Measurements from ENCODE around the gene CSF3R.
"Not testable (repeated sequence)": the region's sequence is repeated elsewhere in the genome, so short reads cannot be mapped to it uniquely, and the experiment has no call there.

CSF3R gene

GRCh38 chr1:36481771-36482723 is 666 bp downstream of the CSF3R start:
- no peak for DNase-seq (ENCODE audit: low spot score)

- DNase-seq (ENCODE audit: low spot score), result no peak
Measured at GRCh38 chr1:36481091-36481490, 1.6 kb downstream of the CSF3R start.

GRCh38 chr1:36480161-36480560 is 2.6 kb downstream of the CSF3R start:
- no peak for DNase-seq (ENCODE audit: low spot score)

- DNase-seq (ENCODE audit: low spot score), result no peak
Measured at GRCh38 chr1:36479505-36480051, 3.1 kb downstream of the CSF3R start.

- DNase-seq (ENCODE audit: low spot score), result not testable (repeated sequence)
Measured at GRCh38 chr1:36477615-36478014, 5.1 kb downstream of the CSF3R start.

GRCh38 chr1:36476945-36477344 is 5.8 kb downstream of the CSF3R start:
- DNase-seq (ENCODE audit: low spot score), result no peak

- no peak for DNase-seq (ENCODE audit: low spot score)
Measured at GRCh38 chr1:36475910-36476604, 6.7 kb downstream of the CSF3R start.

- DNase-seq (ENCODE audit: low spot score), result no peak
Measured at GRCh38 chr1:36475341-36475740, 7.4 kb downstream of the CSF3R start.

- DNase-seq (ENCODE audit: low spot score), result no peak
Measured at GRCh38 chr1:36472656-36473055, 10.1 kb downstream of the CSF3R start.

GRCh38 chr1:36471830-36472641 is 10.7 kb downstream of the CSF3R start:
- DNase-seq (ENCODE audit: low spot score), result no peak

- no peak for DNase-seq (ENCODE audit: low spot score)
Measured at GRCh38 chr1:36469163-36469562, 13.6 kb downstream of the CSF3R start.

GRCh38 chr1:36467700-36468455 is 14.8 kb downstream of the CSF3R start:
- DNase-seq (ENCODE audit: low spot score), result no peak

- no peak for DNase-seq (ENCODE audit: low spot score)
Measured at GRCh38 chr1:36467027-36467410, 15.7 kb downstream of the CSF3R start.

GRCh38 chr1:36466370-36467026 is 16.2 kb downstream of the CSF3R start:
- no peak for DNase-seq (ENCODE audit: low spot score)

GRCh38 chr1:36465731-36466369 is 16.9 kb downstream of the CSF3R start:
- no peak for DNase-seq (ENCODE audit: low spot score)

GRCh38 chr1:36464605-36465393 is 17.9 kb downstream of the CSF3R start:
- no peak for DNase-seq (ENCODE audit: low spot score)

- peak; percentile 94 for DNase-seq (ENCODE audit: low spot score)
Measured at GRCh38 chr1:36463803-36464604, 18.7 kb downstream of the CSF3R start, which contains the start of gene MRPS15. MRPS15 (minus strand) TSS chr1:36464384; CDS start chr1:36464275, 109 bp downstream.

- no peak for DNase-seq (ENCODE audit: low spot score)
Measured at GRCh38 chr1:36463463-36463802, 19.3 kb downstream of the CSF3R start.

GRCh38 chr1:36458910-36459309 is 23.8 kb downstream of the CSF3R start:
- no peak for DNase-seq (ENCODE audit: low spot score)

Data from ecto neural progenitor cell (in vitro differentiated cells).